Neural cell (in vitro differentiated cells): ENCODE measurements around the gene TSKS. TPM values are rescaled to one million over a fixed set of nuclear protein-coding genes. Genes with fewer than 3 reads are reported as not detected.

ENCODE experiments used
- H2AFZ ChIP-seq: fragments of 200-600, 300-800 bp; sonication (generic), shearing (Covaris generic); 2 replicates; pipeline ENCODE4 v1.6.0; 2014; ENCODE audit warnings: low read depth, mild to moderate bottlenecking, antibody characterized with exemption, low read length, moderate library complexity
- H3F3A ChIP-seq: fragments of 200-600 bp; shearing (Covaris generic); 2 replicates; pipeline ENCODE4 v1.6.1; 2016; ENCODE audit warnings: mild to moderate bottlenecking, moderate library complexity, mixed read lengths, antibody characterized with exemption, low read length; ENCODE audit not compliant: insufficient read depth, poor library complexity, severe bottlenecking
- H3K27ac ChIP-seq: fragments of 200-600, 300-800 bp; sonication (generic), shearing (Covaris generic); 2 replicates; pipeline ENCODE4 v1.5.1; 2014; ENCODE audit warnings: mild to moderate bottlenecking, low read length, moderate library complexity
- H3K27me3 ChIP-seq: fragments of 300-800, 200-600 bp; sonication (generic), shearing (Covaris generic); 2 replicates; pipeline ENCODE4 v1.6.0; 2014; ENCODE audit warnings: mild to moderate bottlenecking, low read depth, low read length, moderate library complexity; ENCODE audit not compliant: insufficient read depth
- H3K36me3 ChIP-seq: fragments of 300-800, 200-600 bp; sonication (generic), shearing (Covaris generic); 2 replicates; pipeline ENCODE4 v1.5.1; 2014; ENCODE audit warnings: mild to moderate bottlenecking, antibody characterized with exemption, low read length, moderate library complexity; ENCODE audit not compliant: insufficient read depth
- H3K4me2 ChIP-seq: fragments of 300-800, 200-600 bp; sonication (generic), shearing (Covaris generic); 2 replicates; pipeline ENCODE4 v1.6.0; 2014; ENCODE audit warnings: mild to moderate bottlenecking, low read length
- H3K4me3 ChIP-seq: fragments of 300-800, 200-600 bp; sonication (generic), shearing (Covaris generic); 2 replicates; pipeline ENCODE4 v1.5.1; 2014; ENCODE audit warnings: mild to moderate bottlenecking, low read length, moderate library complexity
- H3K79me2 ChIP-seq: fragments of 200-600 bp; shearing (Covaris generic); replicated peaks from 2 replicates; pipeline ENCODE4 v1.6.0; 2014; ENCODE audit warnings: mild to moderate bottlenecking, low read length, moderate library complexity; ENCODE audit not compliant: insufficient read depth
- H3K9ac ChIP-seq: fragments of 300-800, 200-600 bp; sonication (generic), shearing (Covaris generic); 2 replicates; pipeline ENCODE4 v1.6.1; 2016; ENCODE audit warnings: mild to moderate bottlenecking, low read length, mixed read lengths
- H3K9me2 ChIP-seq: fragments of 200-600 bp; shearing (Covaris generic); 2 replicates; pipeline ENCODE4 v1.6.1; 2016; ENCODE audit warnings: mild to moderate bottlenecking, low read length, mixed read lengths; ENCODE audit not compliant: insufficient read depth
- H3K9me3 ChIP-seq: fragments of 200-600, 300-800 bp; sonication (generic), shearing (Covaris generic); 2 replicates; pipeline ENCODE4 v1.6.1; 2016; ENCODE audit warnings: mild to moderate bottlenecking, mixed run types, low read length, moderate library complexity, mixed read lengths
- H4K20me1 ChIP-seq: fragments of 200-600 bp; shearing (Covaris generic); 2 replicates; pipeline ENCODE4 v1.6.1; 2016; ENCODE audit warnings: mild to moderate bottlenecking, mixed run types; ENCODE audit not compliant: insufficient read depth
- CTCF ChIP-seq: fragments of 450-650 bp; IDR thresholded peaks from 2 replicates; pipeline ENCODE4 v1.5.1; 2014; ENCODE audit warnings: antibody characterized with exemption, mild to moderate bottlenecking, moderate library complexity; ENCODE audit not compliant: poor library complexity, severe bottlenecking
- EP300 ChIP-seq: fragments of 450-650 bp; conservative IDR thresholded peaks from 2 replicates; pipeline ENCODE4 v1.6.1; 2014; ENCODE audit warnings: antibody characterized with exemption, mild to moderate bottlenecking, moderate library complexity; ENCODE audit not compliant: poor library complexity, severe bottlenecking
- EZH2 ChIP-seq: fragments of 200-600, 300-800 bp; shearing (Covaris generic), sonication (generic); IDR thresholded peaks from 2 replicates; pipeline ENCODE4 v1.6.1; 2014; ENCODE audit warnings: antibody characterized with exemption, low read length, borderline replicate concordance, mild to moderate bottlenecking; ENCODE audit not compliant: insufficient read depth, poor library complexity, severe bottlenecking
- MXI1 ChIP-seq: fragments of 450-650 bp; conservative IDR thresholded peaks from 2 replicates; pipeline ENCODE4 v1.6.1; 2014; ENCODE audit warnings: antibody characterized with exemption, mild to moderate bottlenecking; ENCODE audit not compliant: poor library complexity, severe bottlenecking
- POLR2AphosphoS5 ChIP-seq: IDR thresholded peaks from 2 replicates; pipeline ENCODE4 v1.6.1; 2012
- RAD21 ChIP-seq: fragments of 450-650 bp; conservative IDR thresholded peaks from 2 replicates; pipeline ENCODE4 v1.6.1; 2014; ENCODE audit warnings: antibody characterized with exemption, mild to moderate bottlenecking, moderate library complexity
- REST ChIP-seq: IDR thresholded peaks from 2 replicates; pipeline ENCODE4 v1.6.1; 2012; ENCODE audit warnings: borderline replicate concordance
- SMC3 ChIP-seq: fragments of 450-650 bp; conservative IDR thresholded peaks from 2 replicates; pipeline ENCODE4 v1.6.1; 2014; ENCODE audit warnings: antibody characterized with exemption, mild to moderate bottlenecking, moderate library complexity; ENCODE audit not compliant: poor library complexity
- TAF1 ChIP-seq: IDR thresholded peaks from 2 replicates; pipeline ENCODE4 v1.6.1; 2012; ENCODE audit warnings: low read depth
- polyA plus RNA-seq: library from polyadenylated mRNA; depleted of rRNA; stranded (reverse); fragments of >200 nt; gene quantifications from 2 replicates; pipeline ENCODE4 v1.2.3, GENCODE V29; 2014

Gene TSKS
- polyA plus RNA-seq, 1 donor from 2014 or later: not detected

GRCh38 chr19:49761249-49761624 lies 1.9 kb downstream of the TSKS start:
- Histone ChIP-seq H3K9me3 (no peaks in the 10 kb centered on the region), H3K79me2 (no peaks in the 10 kb centered on the region), H3K4me2 (no peak overlapping the region), H3K4me3 (no peak overlapping the region), H3K36me3 (no peaks in the 10 kb centered on the region), H2AFZ (no peak overlapping the region), H4K20me1 (no peaks in the 10 kb centered on the region), H3K27ac (no peak overlapping the region), H3K9me2 (no peaks in the 10 kb centered on the region), H3K9ac (no peak overlapping the region), H3K27me3 (no peaks in the 10 kb centered on the region), H3F3A (no peaks in the 10 kb centered on the region)
- no peak for TF ChIP-seq SMC3
- TF ChIP-seq MXI1: no peak
- no peak for TF ChIP-seq RAD21
- TF ChIP-seq CTCF: no peak
- no peak for TF ChIP-seq EZH2
- no peak for TF ChIP-seq TAF1
- TF ChIP-seq REST: no peak
- no peak for TF ChIP-seq EP300
- TF ChIP-seq POLR2AphosphoS5: no peak

- Histone ChIP-seq H3K4me3 (no peak overlapping the region), H3K36me3 (no peaks in the 10 kb centered on the region), H3K79me2 (no peaks in the 10 kb centered on the region), H3K27me3 (no peaks in the 10 kb centered on the region), H3F3A (no peaks in the 10 kb centered on the region), H3K27ac (no peak overlapping the region), H2AFZ (no peak overlapping the region), H3K4me2 (no peak overlapping the region), H4K20me1 (no peaks in the 10 kb centered on the region), H3K9ac (no peak overlapping the region), H3K9me3 (no peaks in the 10 kb centered on the region), H3K9me2 (no peaks in the 10 kb centered on the region)
- TF ChIP-seq RAD21 (no peak), SMC3 (no peak), EP300 (no peak)
These were observed 4.8 kb downstream of the TSKS start for GRCh38 chr19:49758292-49758691.

GRCh38 chr19:49755956-49756355 lies 7.2 kb downstream of the TSKS start:
- H3K4me3 ChIP-seq: no peak overlapping the region
- no peaks in the 10 kb centered on the region for H3K79me2 ChIP-seq
- TF ChIP-seq MXI1 (no peak), REST (no peak)
- H3K9me3 ChIP-seq: no peaks in the 10 kb centered on the region
- H3K9ac ChIP-seq: no peak overlapping the region
- no peaks in the 10 kb centered on the region for H3K9me2 ChIP-seq
- H3K27me3 ChIP-seq: no peaks in the 10 kb centered on the region
- no peak overlapping the region for H3K27ac ChIP-seq
- H4K20me1 ChIP-seq: no peaks in the 10 kb centered on the region
- H3K36me3 ChIP-seq: no peaks in the 10 kb centered on the region
- no peaks in the 10 kb centered on the region for H3F3A ChIP-seq
- H2AFZ ChIP-seq: no peak overlapping the region
- no peak overlapping the region for H3K4me2 ChIP-seq
